Mesodermal cell (in vitro differentiated cells): ENCODE measurements around the gene TMEM273.

Experiments used
- H3K27ac ChIP-seq: 2 replicates; pipeline ENCODE4 v1.7.0; 2013; ENCODE audit warnings: mild to moderate bottlenecking, low read depth, low read length, moderate library complexity; ENCODE audit not compliant: severe bottlenecking
- H3K36me3 ChIP-seq: 2 replicates; pipeline ENCODE4 v1.7.1; 2013; ENCODE audit warnings: mild to moderate bottlenecking, low read length, moderate library complexity; ENCODE audit not compliant: control insufficient read depth, insufficient read depth
- H3K4me1 ChIP-seq: one replicate; pipeline ENCODE4 v1.7.1; 2013; ENCODE audit warnings: mild to moderate bottlenecking, low read length; ENCODE audit not compliant: insufficient read depth, control insufficient read depth, poor library complexity, severe bottlenecking
- H3K4me3 ChIP-seq: 2 replicates; pipeline ENCODE4 v1.7.0; 2013; ENCODE audit warnings: low read length, control low read depth, mild to moderate bottlenecking; ENCODE audit not compliant: insufficient read depth, poor library complexity, severe bottlenecking; ENCODE audit errors: extremely low read depth
- H3K9me3 ChIP-seq: 2 replicates; pipeline ENCODE4 v1.7.1; 2013; ENCODE audit warnings: mild to moderate bottlenecking, low read length, moderate library complexity; ENCODE audit not compliant: control insufficient read depth
- WGBS, 2 experiments: methylation state at CpG; one replicate each; pipeline ENCODE4 v1.1.5; 2013; ENCODE audit warnings: missing lambda C conversion rate in 2 of 2; ENCODE audit not compliant: insufficient coverage in 2 of 2; 5-methylcytosine and 5-hydroxymethylcytosine counted together

The TMEM273 gene

DNA sequence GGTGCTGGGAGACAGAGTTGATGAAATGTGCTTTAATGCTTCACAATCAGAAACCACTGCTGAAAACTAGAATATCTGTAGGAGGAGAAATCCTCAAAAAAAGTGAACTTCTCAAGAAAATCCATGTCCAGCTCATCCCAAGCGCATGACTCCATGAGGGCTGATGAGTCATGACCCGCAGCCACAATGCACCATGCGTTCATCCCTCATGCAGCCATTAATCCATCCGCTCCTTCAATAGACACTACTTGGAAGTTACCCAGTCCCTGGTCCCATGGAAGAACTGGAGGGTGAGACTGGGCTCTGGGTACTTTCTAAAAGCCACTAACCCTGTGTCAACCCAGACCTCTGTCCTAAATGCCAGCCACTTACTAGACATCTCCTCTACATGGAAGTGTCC lies 24.4 kb downstream of the TMEM273 start:
- WGBS, 2 experiments: 100% methylated on average over 2 to 3 of the region's 4 CpGs
- no peak overlapping the region for H3K4me3 ChIP-seq
- no peaks in the 10 kb centered on the region for H3K36me3 ChIP-seq
- H3K9me3 ChIP-seq: no peaks in the 10 kb centered on the region
- no peaks in the 10 kb centered on the region for H3K4me1 ChIP-seq
- no peak overlapping the region for H3K27ac ChIP-seq

DNA sequence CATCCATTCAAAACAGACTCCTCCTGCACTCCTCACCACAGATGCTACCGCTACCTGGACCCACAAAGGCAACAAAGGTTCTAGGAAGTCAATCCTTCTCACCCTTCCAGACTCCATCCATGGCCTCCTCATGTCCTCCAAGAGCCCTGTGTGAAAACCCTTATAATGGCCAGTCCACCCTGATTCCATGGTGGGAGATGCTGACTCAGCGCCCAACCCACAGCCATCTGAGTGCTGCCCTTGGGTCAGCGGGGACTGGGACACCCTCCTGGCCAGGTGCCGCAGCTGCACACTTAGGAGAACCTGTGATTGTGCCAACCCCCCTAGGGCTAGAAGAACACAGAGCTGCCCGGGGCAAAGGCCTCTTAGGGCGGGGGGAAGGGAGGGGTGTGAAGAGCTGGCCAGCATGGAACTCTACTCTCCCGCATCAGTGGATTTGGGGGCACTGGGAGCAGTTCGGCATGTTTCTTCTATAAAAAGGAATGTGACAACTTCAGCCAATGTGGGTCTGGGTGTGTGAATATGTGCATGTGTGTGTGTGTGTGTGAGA lies 25.4 kb downstream of the TMEM273 start:
- no peak overlapping the region for H3K4me3 ChIP-seq
- H3K36me3 ChIP-seq: no peaks in the 10 kb centered on the region
- no peak overlapping the region for H3K27ac ChIP-seq
- H3K9me3 ChIP-seq: no peaks in the 10 kb centered on the region
- WGBS, 2 experiments: 92 to 97% methylated on average over 4 to 5 of the region's 8 CpGs
- no peaks in the 10 kb centered on the region for H3K4me1 ChIP-seq

DNA sequence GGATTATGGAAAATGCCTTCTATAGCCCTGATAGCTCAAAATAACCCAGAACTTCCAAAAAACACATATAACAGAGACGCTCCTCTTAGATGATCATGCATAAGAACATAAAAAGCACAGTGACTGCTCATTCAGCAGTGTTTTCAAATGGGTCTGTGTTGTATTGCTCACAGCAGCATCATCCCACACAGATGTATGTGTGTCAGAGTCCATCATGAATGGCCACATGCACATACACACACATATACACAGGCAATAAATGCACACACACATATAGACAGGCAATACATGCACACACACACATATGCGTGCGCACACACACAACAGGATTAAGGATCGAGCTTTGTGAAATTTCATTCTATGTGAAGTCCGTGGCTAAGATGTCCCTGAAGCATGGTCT lies 26.1 kb downstream of the TMEM273 start:
- no peak overlapping the region for H3K4me3 ChIP-seq
- no peaks in the 10 kb centered on the region for H3K4me1 ChIP-seq
- H3K27ac ChIP-seq: no peak overlapping the region
- H3K36me3 ChIP-seq: no peaks in the 10 kb centered on the region
- no peaks in the 10 kb centered on the region for H3K9me3 ChIP-seq
- WGBS, 2 experiments: 95 to 98% methylated on average over 4 of the region's 5 CpGs

DNA sequence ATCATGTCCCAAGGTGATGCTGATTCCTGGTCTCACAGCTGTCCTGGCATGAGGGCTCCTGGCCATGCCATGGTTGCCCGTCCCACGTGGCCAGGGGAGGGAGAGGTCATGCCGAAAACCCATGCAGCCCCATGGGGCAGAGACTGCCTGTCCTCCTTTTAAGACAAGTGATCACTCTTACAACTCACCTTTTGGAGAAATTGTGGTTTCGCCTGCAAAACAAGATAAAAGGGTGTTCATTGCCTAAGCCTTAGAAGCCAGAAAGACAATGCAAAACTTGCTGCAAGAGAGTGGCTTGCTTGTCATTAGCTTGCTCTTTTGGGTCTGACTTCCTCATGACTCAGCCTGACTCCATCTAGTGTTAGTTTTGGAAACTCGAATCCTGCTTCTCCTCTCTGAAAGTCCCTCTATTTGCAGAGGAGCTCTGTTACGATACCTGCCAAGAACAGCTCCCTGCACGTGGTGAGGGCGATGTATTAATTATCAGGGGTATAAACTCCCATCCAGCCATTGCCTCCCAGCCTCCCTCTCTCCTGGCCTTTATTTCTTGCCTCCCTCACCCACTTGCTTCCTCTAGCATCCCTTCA lies 26.7 kb downstream of the TMEM273 start:
- Histone ChIP-seq H3K9me3 (no peaks in the 10 kb centered on the region), H3K4me3 (no peak overlapping the region), H3K36me3 (no peaks in the 10 kb centered on the region), H3K4me1 (no peaks in the 10 kb centered on the region), H3K27ac (no peak overlapping the region)
- 64 to 89% methylated on average over 4 to 5 of the region's 8 CpGs for WGBS, 2 experiments

DNA sequence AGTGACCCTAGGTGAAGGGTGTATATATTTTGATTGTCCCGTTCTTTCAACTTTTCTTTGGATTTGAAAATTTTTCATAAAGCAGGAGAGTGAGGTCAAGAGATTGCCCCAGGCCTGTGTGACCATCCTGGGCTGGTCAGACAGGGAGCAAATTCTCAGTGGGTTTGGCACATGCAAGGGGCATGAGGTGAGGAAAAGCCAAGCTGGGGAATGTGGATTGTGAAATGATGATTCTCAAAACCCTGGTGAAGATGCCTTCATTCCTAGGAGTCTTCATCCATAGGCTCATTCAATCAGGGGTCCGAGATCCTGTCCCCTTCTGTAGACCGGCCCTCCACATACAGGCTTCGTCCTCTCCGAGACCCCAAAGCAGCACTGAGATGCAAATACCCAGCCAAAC lies 27.4 kb downstream of the TMEM273 start:
- H3K36me3 ChIP-seq: no peaks in the 10 kb centered on the region
- H3K27ac ChIP-seq: no peak overlapping the region
- 70 to 95% methylated on average over 1 to 2 of the region's 5 CpGs for WGBS, 2 experiments
- no peak overlapping the region for H3K4me3 ChIP-seq
- no peaks in the 10 kb centered on the region for H3K4me1 ChIP-seq
- H3K9me3 ChIP-seq: no peaks in the 10 kb centered on the region

DNA sequence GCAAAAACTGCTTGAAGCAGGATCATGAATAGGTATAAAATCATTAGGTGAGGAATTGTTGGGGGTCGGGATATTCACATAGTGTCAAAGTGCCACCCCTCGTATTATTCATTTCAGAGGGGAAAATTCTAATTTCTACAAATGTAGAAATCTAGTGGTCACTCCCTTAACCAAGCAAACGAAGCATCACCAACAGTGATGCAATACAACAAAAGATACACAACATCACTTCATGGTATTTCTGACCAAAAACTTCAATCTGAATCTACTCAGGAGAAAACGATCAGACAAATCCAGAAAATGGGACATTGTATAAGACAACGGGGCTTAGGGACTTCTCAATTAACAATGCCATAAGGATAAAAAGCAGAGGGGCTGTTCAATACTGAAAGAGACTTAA lies 28.1 kb downstream of the TMEM273 start:
- Histone ChIP-seq H3K27ac (no peak overlapping the region), H3K36me3 (no peaks in the 10 kb centered on the region), H3K9me3 (no peaks in the 10 kb centered on the region), H3K4me3 (no peak overlapping the region), H3K4me1 (no peaks in the 10 kb centered on the region)
- WGBS, 2 experiments: 80 to 86% methylated on average over 1 of the region's 5 CpGs

DNA sequence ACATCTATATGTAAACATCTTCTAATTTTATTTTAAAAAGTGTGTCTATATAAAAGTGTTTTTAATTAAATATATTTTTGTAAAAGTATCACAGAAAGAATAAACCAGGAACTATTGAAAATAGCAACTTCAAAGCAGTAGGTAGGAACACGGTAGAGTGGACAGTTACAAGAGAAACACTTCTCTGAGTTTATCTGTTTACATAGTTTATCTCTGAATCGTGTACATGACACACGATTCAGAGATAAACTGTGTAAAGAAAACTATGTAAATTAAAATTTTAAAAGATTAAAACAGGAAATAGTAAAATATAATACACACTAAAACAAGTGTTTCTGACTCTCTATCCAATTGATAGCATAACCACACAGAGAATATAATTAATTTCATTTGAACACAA lies 29.3 kb downstream of the TMEM273 start:
- 80% methylated on average over 1 of the region's 3 CpGs; no CpG with 5 or more reads in 1 of the 2 experiments for WGBS, 2 experiments
- Histone ChIP-seq H3K36me3 (no peaks in the 10 kb centered on the region), H3K9me3 (no peaks in the 10 kb centered on the region), H3K27ac (no peak overlapping the region), H3K4me1 (no peaks in the 10 kb centered on the region), H3K4me3 (no peak overlapping the region)

DNA sequence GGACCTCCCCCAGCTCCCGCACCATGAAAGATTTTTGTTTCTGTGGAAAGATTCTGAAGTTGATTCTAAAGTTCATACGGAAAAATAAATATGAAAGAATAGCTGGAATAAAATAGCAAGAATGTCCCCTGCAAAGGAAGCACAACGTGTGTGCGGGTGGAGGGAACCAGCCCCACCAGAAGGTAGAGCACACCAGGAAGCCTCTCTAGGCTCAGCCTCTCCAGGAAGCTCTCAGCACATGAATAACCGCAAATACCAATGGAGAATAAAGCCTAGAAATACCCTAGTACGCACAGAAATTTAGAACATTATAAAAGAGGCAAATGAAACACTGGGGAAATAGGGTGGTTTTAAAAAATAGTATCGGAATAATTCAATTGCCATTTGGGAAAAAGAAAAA lies 29.8 kb downstream of the TMEM273 start:
- 20 to 25% methylated on average over 2 to 4 of the region's 7 CpGs for WGBS, 2 experiments
- H3K9me3 ChIP-seq: no peaks in the 10 kb centered on the region

DNA sequence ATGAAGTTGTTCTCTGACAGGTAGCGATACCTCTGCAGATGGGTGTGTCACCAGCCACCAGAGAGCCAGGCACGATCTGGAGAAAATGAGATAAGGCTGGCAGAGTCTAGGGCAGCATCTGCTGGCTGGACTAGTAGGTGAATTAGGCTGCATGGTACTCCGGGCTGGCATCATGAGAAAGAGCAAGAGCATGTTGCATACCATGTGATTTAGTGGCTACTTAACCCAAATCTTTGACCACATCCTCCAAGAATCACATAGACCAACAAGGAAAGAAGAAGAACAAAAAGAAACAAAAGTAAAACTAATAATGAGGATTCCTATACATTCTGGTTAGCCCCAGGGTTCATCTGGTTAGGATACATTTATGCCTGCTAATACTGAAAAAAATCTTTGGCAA lies 31.0 kb downstream of the TMEM273 start:
- 100% methylated on average over 2 of the region's 3 CpGs for WGBS, 2 experiments
- Histone ChIP-seq H3K9me3 (no peaks in the 10 kb centered on the region), H3K4me3 (no peak overlapping the region), H3K36me3 (no peaks in the 10 kb centered on the region), H3K27ac (no peak overlapping the region), H3K4me1 (no peaks in the 10 kb centered on the region)

More for the DNA sequence above, 29.8 kb downstream of the TMEM273 start:
- Histone ChIP-seq H3K36me3 (no peaks in the 10 kb centered on the region), H3K27ac (no peak overlapping the region), H3K4me3 (no peak overlapping the region), H3K4me1 (no peaks in the 10 kb centered on the region)

DNA sequence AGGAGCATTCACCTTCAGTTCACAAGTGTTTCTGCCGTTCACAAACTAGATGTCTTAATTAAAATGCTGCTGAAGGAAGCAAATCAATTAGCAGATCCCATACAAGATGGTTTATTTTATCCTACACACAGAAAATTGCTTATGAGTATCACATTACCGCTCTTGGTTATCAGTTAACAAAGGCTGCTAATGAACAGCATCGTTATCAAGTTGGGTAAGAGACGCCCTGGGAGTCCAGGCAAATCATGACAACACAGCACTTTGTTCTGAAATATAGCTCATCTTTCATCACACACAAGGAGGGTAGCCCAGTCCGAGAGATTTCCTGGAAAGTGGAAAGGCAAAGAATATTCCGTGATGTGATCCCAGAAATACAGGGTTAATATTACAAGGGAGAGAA lies 33.5 kb downstream of the TMEM273 start:
- H3K4me3 ChIP-seq: no peak overlapping the region
- 91 to 96% methylated on average over 4 of the region's 6 CpGs for WGBS, 2 experiments
- no peaks in the 10 kb centered on the region for H3K9me3 ChIP-seq
- H3K36me3 ChIP-seq: no peaks in the 10 kb centered on the region
- no peaks in the 10 kb centered on the region for H3K4me1 ChIP-seq
- no peak overlapping the region for H3K27ac ChIP-seq

DNA sequence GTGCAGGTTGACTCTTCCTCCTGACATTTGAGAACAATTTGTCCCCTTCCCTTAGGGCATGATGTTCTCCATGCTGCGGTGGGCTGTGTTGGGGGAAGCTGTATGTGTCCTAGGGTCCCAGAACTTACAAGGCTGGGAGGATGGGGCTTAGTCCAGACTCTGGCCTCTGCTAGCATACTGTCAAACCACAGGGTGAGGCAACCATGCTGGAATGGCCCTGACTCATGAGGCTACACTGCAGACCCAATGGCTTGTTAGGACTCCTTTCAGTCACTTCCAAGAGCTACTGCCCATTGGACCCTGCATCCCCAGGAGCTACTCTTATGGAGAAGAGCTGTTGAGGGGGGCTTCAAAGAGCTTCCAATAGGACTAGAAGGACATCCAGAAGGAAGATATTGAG lies 34.2 kb downstream of the TMEM273 start:
- WGBS, 2 experiments: no CpG with 5 or more reads among the region's 1 CpG
- no peaks in the 10 kb centered on the region for H3K9me3 ChIP-seq
- H3K36me3 ChIP-seq: no peaks in the 10 kb centered on the region
- H3K4me3 ChIP-seq: no peak overlapping the region
- H3K27ac ChIP-seq: no peak overlapping the region
- H3K4me1 ChIP-seq: peaks cover 4% of the 10 kb centered on the region
